ENCODE measurements around the gene DENND1C.

DNA sequence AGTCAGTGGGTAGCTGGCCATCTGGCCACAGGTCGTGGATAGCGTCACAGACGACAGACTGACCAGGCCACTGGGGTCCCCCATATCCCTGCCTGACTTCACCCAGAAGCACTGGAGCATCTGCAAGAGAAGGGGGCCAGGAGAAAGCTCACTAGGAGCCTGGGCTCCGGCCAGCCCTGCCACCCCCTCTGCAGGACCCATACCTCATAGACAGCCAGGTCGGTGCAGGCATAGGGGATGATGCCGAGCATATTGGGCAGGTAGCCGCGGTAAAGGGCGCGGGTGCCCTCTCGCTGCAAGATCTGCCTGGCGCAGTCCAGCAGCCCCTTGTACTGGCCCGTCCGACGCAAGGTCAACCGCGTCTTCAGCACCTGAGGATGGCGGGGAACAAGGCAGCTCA is 54.5 kb downstream of the DENND1C start:
- TF ChIP-seq, protein P1, sequence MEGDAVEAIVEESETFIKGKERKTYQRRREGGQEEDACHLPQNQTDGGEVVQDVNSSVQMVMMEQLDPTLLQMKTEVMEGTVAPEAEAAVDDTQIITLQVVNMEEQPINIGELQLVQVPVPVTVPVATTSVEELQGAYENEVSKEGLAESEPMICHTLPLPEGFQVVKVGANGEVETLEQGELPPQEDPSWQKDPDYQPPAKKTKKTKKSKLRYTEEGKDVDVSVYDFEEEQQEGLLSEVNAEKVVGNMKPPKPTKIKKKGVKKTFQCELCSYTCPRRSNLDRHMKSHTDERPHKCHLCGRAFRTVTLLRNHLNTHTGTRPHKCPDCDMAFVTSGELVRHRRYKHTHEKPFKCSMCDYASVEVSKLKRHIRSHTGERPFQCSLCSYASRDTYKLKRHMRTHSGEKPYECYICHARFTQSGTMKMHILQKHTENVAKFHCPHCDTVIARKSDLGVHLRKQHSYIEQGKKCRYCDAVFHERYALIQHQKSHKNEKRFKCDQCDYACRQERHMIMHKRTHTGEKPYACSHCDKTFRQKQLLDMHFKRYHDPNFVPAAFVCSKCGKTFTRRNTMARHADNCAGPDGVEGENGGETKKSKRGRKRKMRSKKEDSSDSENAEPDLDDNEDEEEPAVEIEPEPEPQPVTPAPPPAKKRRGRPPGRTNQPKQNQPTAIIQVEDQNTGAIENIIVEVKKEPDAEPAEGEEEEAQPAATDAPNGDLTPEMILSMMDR (IDR thresholded peaks at IDR 0.05): no peak
- TF ChIP-seq EP300 (IDR thresholded peaks at IDR 0.05) (no peak), POLR2A (IDR thresholded peaks at IDR 0.05) (no peak)
